HL-60 (cell line): ENCODE results near the gene CTNNA3.

Experiments
- DNase-seq, 2 experiments: peaks; one replicate each; pipeline ENCODE4 v3.0.0-alpha.2; 2010 to 2020; ENCODE audit warnings: low read depth in 1 of 2, low spot score in 1 of 2
- H3K27ac ChIP-seq: fragments of 250-450 bp; sonication (Bioruptor Pico); replicated peaks from 2 replicates; pipeline ENCODE4 v1.5.1; 2020; ENCODE audit warnings: mild to moderate bottlenecking, moderate library complexity
- H3K27me3 ChIP-seq: fragments of 250-450 bp; sonication (Bioruptor Pico); 2 replicates; pipeline ENCODE4 v1.5.1; 2021; ENCODE audit warnings: mild to moderate bottlenecking, moderate library complexity; ENCODE audit not compliant: insufficient read depth, poor library complexity, severe bottlenecking
- H3K4me3 ChIP-seq: replicated peaks from 2 replicates; pipeline ENCODE4 v1.5.1; 2011; ENCODE audit warnings: mild to moderate bottlenecking, control low read depth, low read length; ENCODE audit not compliant: insufficient read depth
- GABPA ChIP-seq: IDR thresholded peaks from 2 replicates; pipeline ENCODE4 v1.6.1; 2012; ENCODE audit warnings: low read depth
- POLR2AphosphoS5 ChIP-seq: IDR thresholded peaks from 2 replicates; pipeline ENCODE4 v1.6.1; 2012; ENCODE audit warnings: low read depth
- SPI1 ChIP-seq: IDR thresholded peaks from 2 replicates; pipeline ENCODE4 v1.6.1; 2012; ENCODE audit warnings: low read depth, mild to moderate bottlenecking, borderline replicate concordance
- TF ChIP-seq, protein P1 (sequence below): IDR thresholded peaks from 2 replicates; pipeline ENCODE4 v1.6.1; 2012; ENCODE audit warnings: low read depth; ENCODE audit not compliant: insufficient replicate concordance
- TF ChIP-seq, protein P2 (sequence below): IDR thresholded peaks from one replicate; pipeline ENCODE4 v1.5.1; 2011; ENCODE audit warnings: low read length, control low read depth, inconsistent platforms; ENCODE audit not compliant: insufficient read depth

The CTNNA3 gene

DNA sequence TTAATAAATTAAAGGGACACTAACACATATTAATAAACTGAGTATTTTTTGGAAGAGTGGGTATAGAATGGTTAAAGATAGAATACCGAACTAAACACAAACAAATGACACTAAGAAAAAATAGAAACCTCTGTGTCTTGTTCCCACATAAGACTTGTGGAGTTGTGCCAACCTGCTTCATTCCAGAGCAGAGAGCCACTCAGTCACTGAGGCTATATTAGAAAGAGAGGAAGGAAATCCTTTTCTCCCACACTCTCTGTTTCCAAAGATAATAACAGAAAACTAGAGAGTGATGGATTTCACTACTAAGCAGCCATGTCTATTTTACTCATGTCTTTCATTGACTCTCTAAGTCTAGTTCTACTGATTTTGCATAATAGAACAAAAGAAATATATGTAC lies 26.0 kb downstream of the CTNNA3 start:
- no peak overlapping the region for H3K27ac ChIP-seq
- H3K4me3 ChIP-seq: no peak overlapping the region
- DNase-seq: no peak
- peaks cover under 1% of the 10 kb centered on the region for H3K27me3 ChIP-seq
- TF ChIP-seq, protein P1, sequence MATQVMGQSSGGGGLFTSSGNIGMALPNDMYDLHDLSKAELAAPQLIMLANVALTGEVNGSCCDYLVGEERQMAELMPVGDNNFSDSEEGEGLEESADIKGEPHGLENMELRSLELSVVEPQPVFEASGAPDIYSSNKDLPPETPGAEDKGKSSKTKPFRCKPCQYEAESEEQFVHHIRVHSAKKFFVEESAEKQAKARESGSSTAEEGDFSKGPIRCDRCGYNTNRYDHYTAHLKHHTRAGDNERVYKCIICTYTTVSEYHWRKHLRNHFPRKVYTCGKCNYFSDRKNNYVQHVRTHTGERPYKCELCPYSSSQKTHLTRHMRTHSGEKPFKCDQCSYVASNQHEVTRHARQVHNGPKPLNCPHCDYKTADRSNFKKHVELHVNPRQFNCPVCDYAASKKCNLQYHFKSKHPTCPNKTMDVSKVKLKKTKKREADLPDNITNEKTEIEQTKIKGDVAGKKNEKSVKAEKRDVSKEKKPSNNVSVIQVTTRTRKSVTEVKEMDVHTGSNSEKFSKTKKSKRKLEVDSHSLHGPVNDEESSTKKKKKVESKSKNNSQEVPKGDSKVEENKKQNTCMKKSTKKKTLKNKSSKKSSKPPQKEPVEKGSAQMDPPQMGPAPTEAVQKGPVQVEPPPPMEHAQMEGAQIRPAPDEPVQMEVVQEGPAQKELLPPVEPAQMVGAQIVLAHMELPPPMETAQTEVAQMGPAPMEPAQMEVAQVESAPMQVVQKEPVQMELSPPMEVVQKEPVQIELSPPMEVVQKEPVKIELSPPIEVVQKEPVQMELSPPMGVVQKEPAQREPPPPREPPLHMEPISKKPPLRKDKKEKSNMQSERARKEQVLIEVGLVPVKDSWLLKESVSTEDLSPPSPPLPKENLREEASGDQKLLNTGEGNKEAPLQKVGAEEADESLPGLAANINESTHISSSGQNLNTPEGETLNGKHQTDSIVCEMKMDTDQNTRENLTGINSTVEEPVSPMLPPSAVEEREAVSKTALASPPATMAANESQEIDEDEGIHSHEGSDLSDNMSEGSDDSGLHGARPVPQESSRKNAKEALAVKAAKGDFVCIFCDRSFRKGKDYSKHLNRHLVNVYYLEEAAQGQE: no peak
- TF ChIP-seq, protein P2, sequence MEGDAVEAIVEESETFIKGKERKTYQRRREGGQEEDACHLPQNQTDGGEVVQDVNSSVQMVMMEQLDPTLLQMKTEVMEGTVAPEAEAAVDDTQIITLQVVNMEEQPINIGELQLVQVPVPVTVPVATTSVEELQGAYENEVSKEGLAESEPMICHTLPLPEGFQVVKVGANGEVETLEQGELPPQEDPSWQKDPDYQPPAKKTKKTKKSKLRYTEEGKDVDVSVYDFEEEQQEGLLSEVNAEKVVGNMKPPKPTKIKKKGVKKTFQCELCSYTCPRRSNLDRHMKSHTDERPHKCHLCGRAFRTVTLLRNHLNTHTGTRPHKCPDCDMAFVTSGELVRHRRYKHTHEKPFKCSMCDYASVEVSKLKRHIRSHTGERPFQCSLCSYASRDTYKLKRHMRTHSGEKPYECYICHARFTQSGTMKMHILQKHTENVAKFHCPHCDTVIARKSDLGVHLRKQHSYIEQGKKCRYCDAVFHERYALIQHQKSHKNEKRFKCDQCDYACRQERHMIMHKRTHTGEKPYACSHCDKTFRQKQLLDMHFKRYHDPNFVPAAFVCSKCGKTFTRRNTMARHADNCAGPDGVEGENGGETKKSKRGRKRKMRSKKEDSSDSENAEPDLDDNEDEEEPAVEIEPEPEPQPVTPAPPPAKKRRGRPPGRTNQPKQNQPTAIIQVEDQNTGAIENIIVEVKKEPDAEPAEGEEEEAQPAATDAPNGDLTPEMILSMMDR: no peak
- no peak for TF ChIP-seq GABPA
- no peak for TF ChIP-seq POLR2AphosphoS5
- no peak for TF ChIP-seq SPI1

DNA sequence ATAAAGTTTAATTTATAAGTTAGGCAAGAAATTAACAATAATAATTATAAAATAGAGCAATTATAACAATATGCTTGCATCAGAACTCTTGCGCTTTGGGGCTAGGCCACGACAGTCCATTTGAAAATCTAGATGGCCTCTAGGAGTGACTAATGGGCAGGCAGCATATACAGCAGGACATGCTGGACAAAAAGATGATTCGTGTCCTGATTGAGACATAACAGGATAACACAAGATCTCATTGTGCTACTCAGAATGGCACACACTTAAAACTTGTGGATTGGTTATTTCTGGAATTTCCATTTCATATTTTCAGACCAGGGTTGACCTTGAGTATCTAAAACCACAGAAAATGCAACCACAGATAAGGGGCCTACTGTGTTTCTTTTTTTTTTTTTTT lies 27.5 kb downstream of the CTNNA3 start:
- Histone ChIP-seq H3K4me3 (no peak overlapping the region), H3K27me3 (peaks cover 6% of the 10 kb centered on the region), H3K27ac (no peak overlapping the region)
- TF ChIP-seq POLR2AphosphoS5: no peak
- TF ChIP-seq, protein P2: no peak
- TF ChIP-seq, protein P1: no peak
- TF ChIP-seq GABPA: no peak
- TF ChIP-seq SPI1: no peak
- DNase-seq: no peak

DNA sequence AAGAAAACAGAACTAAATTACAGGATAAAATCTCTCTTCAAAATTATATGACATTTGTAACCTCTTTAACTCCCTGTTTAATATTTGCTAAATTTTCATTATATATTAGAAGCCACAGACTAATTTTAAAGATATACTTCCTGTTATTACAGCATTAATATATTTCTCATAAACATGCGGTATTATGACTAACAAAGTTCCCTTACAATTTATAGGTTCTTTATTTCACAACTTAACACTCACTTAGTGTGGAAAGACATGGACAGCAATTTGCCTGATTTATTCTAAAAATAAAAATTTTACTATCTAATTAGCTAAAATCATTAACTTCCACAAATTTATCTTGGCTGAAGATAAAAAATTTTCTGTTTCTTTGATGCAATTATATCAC lies 29.0 kb downstream of the CTNNA3 start:
- DNase-seq: no peak
- H3K27me3 ChIP-seq: peaks cover 6% of the 10 kb centered on the region
- no peak overlapping the region for H3K4me3 ChIP-seq
- no peak for TF ChIP-seq POLR2AphosphoS5
- TF ChIP-seq, protein P2: no peak
- TF ChIP-seq SPI1: no peak
- TF ChIP-seq GABPA: no peak
- H3K27ac ChIP-seq: no peak overlapping the region

DNA sequence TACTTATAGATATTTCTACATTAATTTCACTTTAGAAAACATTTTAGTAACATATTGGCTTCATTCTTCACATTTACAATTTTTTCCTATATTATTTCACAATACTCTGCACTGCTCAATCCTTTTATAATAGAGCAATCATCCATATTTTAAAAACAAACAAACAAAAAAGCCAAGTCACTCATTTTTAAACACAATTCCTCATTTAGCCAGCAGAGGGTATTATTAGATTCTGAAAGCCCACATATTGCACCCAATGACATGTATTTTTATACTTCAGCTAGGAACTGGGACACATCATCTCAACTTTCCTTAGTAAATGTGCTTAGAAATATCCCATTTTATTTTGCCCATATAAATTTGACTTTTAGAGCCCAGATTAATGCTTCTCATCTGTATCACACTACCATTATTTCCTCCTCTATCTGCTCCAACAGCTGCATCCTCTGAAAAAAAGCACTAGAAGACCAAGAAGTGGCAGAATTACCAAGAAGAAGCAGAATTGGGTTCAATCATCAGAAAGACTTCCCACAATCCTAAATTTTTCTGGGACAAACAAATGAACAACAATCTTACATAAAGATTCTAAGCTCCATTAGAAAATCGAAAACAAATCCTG lies 29.5 kb downstream of the CTNNA3 start:
- Histone ChIP-seq H3K27ac (no peak overlapping the region), H3K27me3 (peaks cover 6% of the 10 kb centered on the region), H3K4me3 (no peak overlapping the region)
- peak in 1 of 2 experiments; percentile 5 for DNase-seq
- TF ChIP-seq, protein P1: no peak
- TF ChIP-seq, protein P2: peak; percentile 6
